K562 treated with DMSO at 1 percent for 12 hours (cell line): ENCODE results near the gene UGT2B10. TPM values are rescaled to one million over a fixed set of nuclear protein-coding genes. Genes with fewer than 3 reads are reported as not detected.

Source experiments
- total RNA-seq: library from RNA; unstranded; fragments of 300-600 nt; gene quantifications from 2 replicates; pipeline ENCODE4 v1.2.3, GENCODE V29; 2022; ENCODE audit not compliant: insufficient read depth

UGT2B10 gene
- total RNA-seq = not detected in 2 replicates

GRCh38 chr4:68815617-68816409, at the start of gene UGT2B10:
UGT2B10 (plus strand) TSS chr4:68815994; CDS start chr4:68816020, 26 bp downstream.

Other genes with a start within 250 kb of the UGT2B10 start
- not detected in 2 replicates for gene UGT2B17, start 239.7 kb upstream of the UGT2B10 start, total RNA-seq
- gene UGT2B15, start 145.3 kb upstream of the UGT2B10 start, total RNA-seq = 0.41 TPM in 1 of 2 replicates, not detected in the other
- gene UGT2A3, start 135.8 kb downstream of the UGT2B10 start, total RNA-seq = not detected in 2 replicates